ENCODE data around the gene KCTD1.

DNA sequence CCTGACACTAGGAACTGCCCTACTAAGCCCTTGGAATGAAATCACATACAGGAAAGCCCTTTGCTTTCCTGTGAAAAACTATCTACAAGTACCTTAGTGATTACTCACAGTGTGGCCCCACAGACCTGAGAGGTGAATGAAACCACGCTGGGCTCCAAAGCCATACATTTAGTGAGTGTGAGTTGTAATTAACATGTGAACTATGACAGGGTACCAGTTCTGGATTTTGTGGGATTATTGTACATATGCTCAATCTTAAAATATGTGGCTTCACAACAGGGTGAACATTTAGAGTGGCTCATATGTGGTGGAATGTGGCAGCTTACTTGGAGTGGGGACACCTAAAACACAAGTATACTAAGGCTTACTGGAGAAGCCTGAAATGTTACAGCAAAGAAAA lies 12.3 kb downstream of the KCTD1 start:
- TF ChIP-seq, protein P1, sequence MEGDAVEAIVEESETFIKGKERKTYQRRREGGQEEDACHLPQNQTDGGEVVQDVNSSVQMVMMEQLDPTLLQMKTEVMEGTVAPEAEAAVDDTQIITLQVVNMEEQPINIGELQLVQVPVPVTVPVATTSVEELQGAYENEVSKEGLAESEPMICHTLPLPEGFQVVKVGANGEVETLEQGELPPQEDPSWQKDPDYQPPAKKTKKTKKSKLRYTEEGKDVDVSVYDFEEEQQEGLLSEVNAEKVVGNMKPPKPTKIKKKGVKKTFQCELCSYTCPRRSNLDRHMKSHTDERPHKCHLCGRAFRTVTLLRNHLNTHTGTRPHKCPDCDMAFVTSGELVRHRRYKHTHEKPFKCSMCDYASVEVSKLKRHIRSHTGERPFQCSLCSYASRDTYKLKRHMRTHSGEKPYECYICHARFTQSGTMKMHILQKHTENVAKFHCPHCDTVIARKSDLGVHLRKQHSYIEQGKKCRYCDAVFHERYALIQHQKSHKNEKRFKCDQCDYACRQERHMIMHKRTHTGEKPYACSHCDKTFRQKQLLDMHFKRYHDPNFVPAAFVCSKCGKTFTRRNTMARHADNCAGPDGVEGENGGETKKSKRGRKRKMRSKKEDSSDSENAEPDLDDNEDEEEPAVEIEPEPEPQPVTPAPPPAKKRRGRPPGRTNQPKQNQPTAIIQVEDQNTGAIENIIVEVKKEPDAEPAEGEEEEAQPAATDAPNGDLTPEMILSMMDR (conservative IDR thresholded peaks at IDR 0.05 in 1 of 2, IDR thresholded peaks at IDR 0.05 in 1 of 2; ENCODE audit: low read depth in 1 of 2, low read length in 2 of 2) = no peak
- TF ChIP-seq EZH2 (IDR thresholded peaks at IDR 0.05; ENCODE audit: low read length, missing control alignments) = no peak

All from fibroblast of lung (primary cell).